GM18498 (cell line): ENCODE results near the gene CHST9.
"Not testable (repeated sequence)": the region's sequence is repeated elsewhere in the genome, so short reads cannot be mapped to it uniquely, and the experiment has no call there.

Experiments used
- ATAC-seq: cut with Tn5 transposase; IDR thresholded peaks from one replicate; pipeline ENCODE4 v1.9.1; 2021; ENCODE audit warnings: mild to moderate bottlenecking, moderate library complexity; ENCODE audit not compliant: unreplicated experiment

Gene CHST9

GRCh38 chr18:27108842-27109241 is 76.3 kb downstream of the CHST9 start:
- ATAC-seq = no peak

DNA sequence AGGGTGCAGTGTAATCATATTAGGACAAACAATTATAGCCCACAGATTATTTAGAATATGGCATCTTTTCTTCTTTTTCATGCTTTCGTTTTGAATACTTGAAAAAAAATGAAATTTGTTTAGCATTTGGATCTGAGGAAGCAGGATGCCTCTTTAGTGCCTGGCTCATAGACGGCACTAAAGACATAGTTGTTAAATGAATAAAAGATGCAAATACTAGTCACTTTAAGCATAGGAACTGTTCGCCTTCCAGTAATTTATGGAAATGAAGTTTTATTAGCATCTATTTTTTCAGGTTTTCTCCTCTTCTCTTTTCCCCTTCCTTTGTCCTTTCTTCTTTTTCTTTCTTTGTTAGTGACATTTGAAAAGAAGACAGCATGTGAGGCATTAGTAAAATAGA is 80.4 kb downstream of the CHST9 start:
- no peak for ATAC-seq

DNA sequence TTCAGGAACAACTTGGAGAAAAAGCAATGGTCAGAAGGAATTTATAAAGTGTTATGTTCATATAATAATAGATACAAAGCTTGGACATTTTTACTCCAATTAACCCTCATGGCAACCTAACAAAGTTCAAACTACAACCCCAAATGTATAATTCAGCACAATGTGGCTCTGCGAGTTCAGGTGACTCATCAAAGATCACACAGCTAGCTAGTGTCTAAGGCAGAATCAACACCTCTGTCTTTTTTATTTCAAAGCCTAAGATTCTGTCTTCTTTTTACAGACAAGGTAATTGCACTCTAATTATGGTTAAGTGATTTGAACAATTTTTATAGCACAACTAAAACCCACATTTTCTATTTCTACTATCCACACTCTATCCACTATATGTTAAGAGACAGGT is 90.5 kb downstream of the CHST9 start:
- no peak for ATAC-seq

DNA sequence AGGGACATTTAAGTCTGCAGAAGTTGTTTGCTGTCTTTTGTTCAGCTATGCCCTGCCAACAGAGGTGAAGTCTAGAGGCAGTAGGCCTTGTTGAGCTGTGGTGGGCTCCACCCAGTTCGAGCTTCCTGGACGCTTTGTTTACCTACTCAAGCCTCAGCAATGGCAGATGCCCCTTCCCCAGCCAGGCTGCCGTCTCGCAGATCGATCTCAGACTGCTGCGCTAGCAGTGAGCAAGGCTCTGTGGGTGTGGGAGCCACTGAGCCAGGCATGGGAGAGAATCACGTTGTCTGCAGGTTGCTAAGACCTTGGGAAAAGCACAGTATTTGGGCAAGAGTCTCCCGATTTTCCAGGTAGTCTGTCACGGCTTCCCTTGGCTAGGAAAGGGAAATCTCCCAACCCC is 91.8 kb downstream of the CHST9 start:
- ATAC-seq = not testable (repeated sequence)

- ATAC-seq = no peak
Observed at GRCh38 chr18:27081701-27082100, 103.4 kb downstream of the CHST9 start.

DNA sequence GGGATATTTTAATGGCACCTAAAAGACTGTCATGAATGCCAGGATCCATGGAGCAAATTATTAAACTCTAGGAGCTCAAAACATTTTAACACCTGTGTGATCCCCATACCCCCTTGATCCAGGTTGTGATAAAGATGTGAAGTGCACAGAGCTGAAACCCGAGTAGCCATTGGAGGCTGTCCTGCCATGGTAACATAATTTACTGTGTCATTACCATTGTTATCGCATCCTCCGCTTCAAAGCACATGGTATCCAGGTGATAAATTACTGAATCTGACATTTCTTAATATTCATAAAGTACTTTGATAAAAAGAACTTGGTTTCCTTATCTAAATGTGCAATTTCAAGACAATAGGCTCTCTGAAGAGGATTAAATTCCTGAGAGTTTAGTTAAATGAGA is 109.3 kb downstream of the CHST9 start:
- no peak for ATAC-seq

DNA sequence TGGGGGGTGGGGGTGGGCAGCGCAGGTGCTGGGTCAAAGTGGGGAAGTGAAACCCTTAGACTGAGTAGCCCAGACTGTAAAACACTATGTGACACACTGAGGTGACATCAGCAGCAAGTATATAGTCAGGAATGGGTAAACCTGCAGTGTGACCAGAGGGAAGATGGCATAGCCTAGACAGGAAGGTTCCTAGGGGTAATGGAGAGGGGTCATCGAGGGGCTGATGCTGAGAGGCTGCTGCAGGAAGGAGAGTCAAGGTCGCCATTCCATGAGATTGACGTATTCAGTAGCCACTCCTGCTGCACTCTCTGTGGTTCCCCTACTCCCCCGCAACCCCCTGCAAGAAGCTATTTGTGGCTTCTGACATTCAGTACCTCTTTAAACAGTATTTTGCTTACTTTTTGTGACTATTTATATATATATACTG is 111.7 kb downstream of the CHST9 start:
- peak; percentile 91 for ATAC-seq

GRCh38 chr18:27064673-27065072 is 120.4 kb downstream of the CHST9 start:
- no peak for ATAC-seq

- ATAC-seq = no peak
Observed at GRCh38 chr18:27062802-27063201, 122.3 kb downstream of the CHST9 start.

DNA sequence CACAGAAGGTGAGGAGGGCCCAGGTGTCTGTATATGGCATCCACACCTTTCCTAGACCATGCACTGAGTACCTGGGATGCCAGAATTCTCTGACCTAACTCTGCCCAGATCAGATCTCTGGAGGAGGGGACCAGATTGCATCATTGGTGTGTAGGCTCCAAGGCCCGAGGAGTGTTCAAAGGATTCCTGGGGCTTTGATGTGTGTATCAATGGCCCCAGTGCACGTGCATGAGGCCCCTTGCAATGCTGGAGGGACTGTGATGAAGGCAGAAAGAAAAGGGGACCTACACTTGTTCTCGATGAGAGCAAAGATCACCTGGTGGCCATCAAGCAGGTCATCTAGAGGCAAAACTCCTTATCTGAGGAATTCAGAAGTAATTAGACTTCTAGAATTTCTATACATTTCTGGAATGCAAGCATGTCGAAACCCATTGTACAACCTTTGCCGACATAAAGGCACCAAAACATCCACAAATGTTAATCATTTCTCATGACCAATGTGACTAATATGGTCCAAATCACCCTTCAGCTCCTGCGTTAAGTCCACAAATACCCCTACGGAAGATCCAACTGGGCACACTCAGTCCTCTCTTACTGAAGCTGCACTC is 123.5 kb downstream of the CHST9 start:
- ATAC-seq = no peak

DNA sequence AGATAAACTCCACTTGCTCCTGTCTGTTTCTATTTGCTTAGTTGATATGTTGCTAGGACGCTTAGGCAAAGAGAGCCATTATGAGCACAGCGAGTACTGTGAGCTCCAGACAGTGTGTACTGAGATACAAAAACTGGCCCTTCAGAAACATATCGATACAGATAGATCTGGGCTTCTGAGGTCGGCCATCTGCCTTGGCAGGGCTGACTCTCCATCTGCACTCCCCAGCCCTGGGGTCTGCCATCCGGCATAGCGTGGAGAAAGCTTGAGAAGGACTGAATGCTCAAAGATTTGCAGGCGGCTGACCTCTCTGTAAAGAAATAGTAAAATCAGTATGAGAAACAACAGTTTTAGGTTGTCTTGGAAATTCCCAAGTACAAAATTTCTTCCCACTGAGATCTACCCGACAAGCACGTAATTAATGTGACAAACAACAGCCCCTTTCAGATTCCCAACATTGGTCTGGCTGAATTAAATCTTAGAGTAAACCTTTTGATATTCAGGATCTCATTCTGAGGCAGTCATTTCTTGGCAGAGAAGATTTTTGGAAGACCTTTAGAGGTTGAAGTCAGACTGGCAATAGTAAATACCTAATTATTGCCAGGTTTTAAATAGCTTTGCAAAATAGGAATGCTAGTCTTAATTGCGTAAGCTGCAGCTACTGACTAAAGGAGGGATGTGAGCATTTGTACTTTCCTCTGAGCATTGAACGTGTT is 127.4 kb downstream of the CHST9 start:
- ATAC-seq = no peak

- ATAC-seq = no peak
Observed at GRCh38 chr18:27054926-27055325, 130.2 kb downstream of the CHST9 start.

- no peak for ATAC-seq
Observed at GRCh38 chr18:27049969-27050368, 135.1 kb downstream of the CHST9 start.

GRCh38 chr18:27045342-27045741 is 139.8 kb downstream of the CHST9 start:
- ATAC-seq = no peak

GRCh38 chr18:27042177-27042576 is 142.9 kb downstream of the CHST9 start:
- no peak for ATAC-seq

DNA sequence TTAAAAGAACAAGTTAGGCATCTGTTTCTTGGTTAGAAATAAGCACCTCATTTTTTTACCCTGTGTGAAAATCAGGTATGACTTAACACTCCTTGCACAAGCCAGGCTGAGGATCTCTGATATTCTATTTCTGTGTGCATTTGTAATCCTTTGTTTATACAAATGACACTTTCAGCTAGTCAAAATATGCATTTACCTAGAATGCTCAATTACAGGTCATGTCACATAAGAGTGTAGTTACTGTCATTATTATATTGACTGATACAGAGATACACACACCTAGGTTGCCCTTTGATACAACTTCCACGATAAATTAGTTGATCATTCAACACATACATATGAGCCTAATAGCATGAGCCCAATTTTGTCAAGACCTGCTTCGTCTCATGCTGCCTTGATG is 144.3 kb downstream of the CHST9 start:
- no peak for ATAC-seq

- ATAC-seq = no peak
Observed at GRCh38 chr18:27033722-27034121, 151.4 kb downstream of the CHST9 start.

DNA sequence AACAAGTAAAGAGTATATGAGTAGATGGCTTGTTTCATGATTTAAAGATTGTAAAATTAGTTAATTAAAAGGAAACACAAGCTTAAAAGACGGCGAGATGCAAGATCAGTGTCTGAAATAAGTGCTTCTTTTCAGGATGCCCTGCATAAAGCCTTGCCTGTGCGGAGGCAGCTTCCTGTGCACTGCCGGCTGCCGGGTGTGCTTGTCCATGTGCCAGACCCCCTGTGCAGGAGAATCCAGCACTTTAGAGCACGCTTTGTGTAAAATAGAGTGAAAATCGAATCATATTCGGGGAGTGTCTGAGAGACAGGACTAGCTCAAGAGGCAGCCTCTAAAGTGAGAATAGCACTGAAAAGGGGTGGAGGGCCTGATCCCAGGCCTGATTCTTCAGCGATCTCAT is 154.7 kb downstream of the CHST9 start:
- no peak for ATAC-seq

- no peak for ATAC-seq
Observed at GRCh38 chr18:27022477-27022876, 162.6 kb downstream of the CHST9 start.

- ATAC-seq = peak; percentile 50
Observed at GRCh38 chr18:27017901-27018500, 167.1 kb downstream of the CHST9 start.

GRCh38 chr18:27014841-27015240 is 170.3 kb downstream of the CHST9 start:
- ATAC-seq = no peak

- no peak for ATAC-seq
Observed at GRCh38 chr18:27010784-27011183, 174.3 kb downstream of the CHST9 start.
